B cell (primary cell): ENCODE data around the gene NUDCD3.

Source experiments
- CTCF ChIP-seq: fragments of 200-600 bp; IDR thresholded peaks from one replicate; pipeline ENCODE4 v1.8.0; 2022; ENCODE audit warnings: antibody characterized with exemption, mild to moderate bottlenecking
- EZH2 ChIP-seq: IDR thresholded peaks from 2 replicates; pipeline ENCODE4 v1.6.1; 2012; ENCODE audit warnings: borderline replicate concordance, low read depth, mild to moderate bottlenecking, moderate library complexity, low read length; ENCODE audit not compliant: insufficient read depth, poor library complexity, severe bottlenecking

- TF ChIP-seq CTCF (no peak), EZH2 (no peak)
These were observed 122.0 kb downstream of the NUDCD3 start for GRCh38 chr7:44368455-44368854.
